HUDEP-2 (cell line): ENCODE measurements around the gene DENND1A.
"Not testable (repeated sequence)": the region's sequence is repeated elsewhere in the genome, so short reads cannot be mapped to it uniquely, and the experiment has no call there.

ENCODE experiments used
- DNase-seq, 76 experiments: peaks; one replicate each; lab custom pipeline; 2025; ENCODE audit not compliant: unreplicated experiment in 76 of 76; lab: John Stamatoyannopoulos, UW

Gene DENND1A

GRCh38 chr9:123406691-123407216 lies 523.2 kb downstream of the DENND1A start:
- DNase-seq = no peak

GRCh38 chr9:123406016-123406415 lies 523.9 kb downstream of the DENND1A start:
- DNase-seq = no peak

- DNase-seq = no peak
Measured at GRCh38 chr9:123402981-123403509, 526.9 kb downstream of the DENND1A start.

GRCh38 chr9:123401879-123402513 lies 527.9 kb downstream of the DENND1A start:
- peak in 22 of 76 experiments; percentile 3 to 45 (median 20) for DNase-seq

GRCh38 chr9:123400926-123401503 lies 528.9 kb downstream of the DENND1A start:
- no peak for DNase-seq

- peak in 25 of 76 experiments; percentile 2 to 48 (median 18) for DNase-seq
Measured at GRCh38 chr9:123399803-123400378, 530.0 kb downstream of the DENND1A start.

- DNase-seq = not testable (repeated sequence)
Measured at GRCh38 chr9:123398938-123399337, 531.0 kb downstream of the DENND1A start.

- no peak for DNase-seq
Measured at GRCh38 chr9:123397975-123398374, 532.0 kb downstream of the DENND1A start.

- DNase-seq = peak in 60 of 76 experiments; percentile 11 to 73 (median 44)
Measured at GRCh38 chr9:123395689-123396511, 534.0 kb downstream of the DENND1A start.

- no peak for DNase-seq
Measured at GRCh38 chr9:123395276-123395688, 534.6 kb downstream of the DENND1A start.

GRCh38 chr9:123394291-123395235 lies 535.4 kb downstream of the DENND1A start:
- no peak for DNase-seq

GRCh38 chr9:123392802-123393201 lies 537.1 kb downstream of the DENND1A start:
- no peak for DNase-seq

GRCh38 chr9:123391946-123392345 lies 538.0 kb downstream of the DENND1A start:
- no peak for DNase-seq

- DNase-seq = no peak
Measured at GRCh38 chr9:123391233-123391632, 538.7 kb downstream of the DENND1A start.

GRCh38 chr9:123390337-123391135 lies 539.4 kb downstream of the DENND1A start:
- no peak for DNase-seq

GRCh38 chr9:123389698-123390097 lies 540.2 kb downstream of the DENND1A start:
- DNase-seq = no peak

- DNase-seq = no peak
Measured at GRCh38 chr9:123389070-123389469, 540.9 kb downstream of the DENND1A start.

GRCh38 chr9:123387686-123388085 lies 542.2 kb downstream of the DENND1A start:
- no peak for DNase-seq
